HG03342 (cell line): ENCODE data around the gene APBA1.

Experiments used
- ATAC-seq: cut with Tn5 transposase; IDR thresholded peaks from one replicate; pipeline ENCODE4 v1.9.1; 2021; ENCODE audit warnings: mild to moderate bottlenecking, moderate library complexity; ENCODE audit not compliant: unreplicated experiment

The APBA1 gene

DNA sequence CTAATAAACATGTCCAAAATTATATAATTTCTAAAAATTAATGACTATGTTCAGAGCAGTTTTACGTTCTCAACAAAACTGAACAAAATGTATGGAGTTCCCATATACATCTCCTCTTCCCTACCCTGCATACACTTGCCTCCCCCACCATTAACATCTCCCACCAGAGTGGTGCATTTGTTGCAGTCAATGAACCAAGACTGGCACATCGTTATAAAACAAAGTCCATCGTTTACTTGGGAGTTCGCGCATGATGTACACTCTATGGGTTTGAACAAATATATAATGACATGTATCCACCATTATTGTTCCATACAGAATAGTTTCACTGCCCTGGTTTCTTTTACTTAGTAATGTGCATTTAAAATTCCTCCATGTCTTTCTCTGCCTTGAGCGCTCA, 130.1 kb downstream of the APBA1 start:
- ATAC-seq, result no peak

DNA sequence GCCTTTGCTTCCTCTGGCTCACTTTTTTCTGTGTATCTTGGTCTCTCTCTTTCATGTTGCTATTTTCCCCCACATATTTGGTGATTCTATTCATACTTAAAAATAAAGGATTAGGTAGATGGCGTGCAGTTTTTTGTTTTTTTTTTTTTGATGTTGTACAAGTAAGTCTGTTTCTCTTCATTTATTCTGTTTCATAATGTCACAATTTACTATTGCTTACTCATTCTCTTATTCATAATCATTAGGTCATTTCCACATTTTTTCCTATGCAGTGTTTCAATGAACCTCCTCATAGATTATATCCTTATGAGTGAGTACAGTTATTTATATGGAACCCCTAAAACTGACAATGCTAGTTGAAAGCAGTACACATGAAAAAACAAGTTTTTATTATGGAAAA, 136.3 kb downstream of the APBA1 start:
- ATAC-seq, result no peak

DNA sequence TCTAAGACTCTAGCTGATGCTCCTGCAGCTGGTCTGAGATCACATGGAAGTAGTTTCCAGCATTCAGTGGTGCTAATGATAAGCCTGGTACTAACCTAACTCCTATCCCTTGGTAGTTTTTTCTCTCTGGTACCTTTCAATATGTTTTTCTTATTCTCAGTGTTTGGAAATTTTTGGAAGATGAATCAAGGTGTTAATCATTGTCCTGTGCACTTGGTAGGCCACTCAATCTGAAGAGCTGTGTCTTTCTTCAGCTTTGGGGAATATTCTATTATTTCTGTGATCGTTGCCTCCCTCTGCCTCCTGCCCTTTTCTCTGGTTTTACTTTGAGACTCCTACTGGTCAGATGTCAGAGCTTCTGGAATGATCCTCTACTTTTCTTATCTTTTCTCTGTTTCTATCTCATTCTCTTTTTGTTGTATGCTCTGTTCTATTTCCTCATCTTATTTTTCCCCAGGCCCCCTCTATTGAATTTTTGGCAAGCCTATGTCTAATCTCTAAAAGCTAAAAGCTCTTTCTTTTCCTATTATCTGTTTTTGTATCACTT, 136.8 kb downstream of the APBA1 start:
- no peak for ATAC-seq

DNA sequence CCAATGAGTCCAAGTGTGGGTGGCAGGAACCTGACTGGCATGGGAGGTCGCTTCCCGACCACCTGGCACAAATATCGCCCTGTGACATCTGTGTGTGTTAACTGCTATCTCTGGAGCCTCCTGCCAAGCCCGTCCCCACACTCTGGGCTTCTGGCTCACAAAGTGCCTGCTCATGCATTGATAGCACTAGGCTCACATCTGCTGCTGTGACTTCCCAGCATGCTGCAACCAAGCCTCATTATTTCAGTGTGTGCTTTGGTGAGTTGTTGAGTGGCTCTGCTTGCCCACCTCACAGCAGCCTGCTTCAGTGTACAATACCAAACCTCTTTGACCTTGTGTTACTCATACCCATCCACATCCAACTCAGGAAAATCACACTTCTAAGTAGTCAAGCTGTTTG, 139.8 kb downstream of the APBA1 start:
- ATAC-seq, result no peak

DNA sequence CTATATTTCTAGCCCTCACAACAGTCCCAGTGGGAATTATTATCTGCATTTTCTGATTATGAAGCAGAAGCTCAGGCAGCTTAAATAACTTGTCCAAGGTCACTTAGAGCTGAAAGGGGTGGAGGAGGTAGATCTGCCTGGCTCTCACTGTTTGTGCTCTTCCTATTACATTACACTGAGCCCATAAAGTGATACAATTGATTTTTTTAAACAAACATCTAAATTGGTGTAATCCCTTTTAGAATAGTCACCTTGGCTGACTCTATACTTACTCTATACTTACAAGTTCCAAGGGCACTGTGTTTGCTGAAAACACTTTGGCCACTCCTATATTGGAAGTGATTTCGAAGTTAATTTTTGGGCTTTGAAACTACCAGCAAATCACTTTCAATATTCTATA, 144.7 kb downstream of the APBA1 start:
- no peak for ATAC-seq

DNA sequence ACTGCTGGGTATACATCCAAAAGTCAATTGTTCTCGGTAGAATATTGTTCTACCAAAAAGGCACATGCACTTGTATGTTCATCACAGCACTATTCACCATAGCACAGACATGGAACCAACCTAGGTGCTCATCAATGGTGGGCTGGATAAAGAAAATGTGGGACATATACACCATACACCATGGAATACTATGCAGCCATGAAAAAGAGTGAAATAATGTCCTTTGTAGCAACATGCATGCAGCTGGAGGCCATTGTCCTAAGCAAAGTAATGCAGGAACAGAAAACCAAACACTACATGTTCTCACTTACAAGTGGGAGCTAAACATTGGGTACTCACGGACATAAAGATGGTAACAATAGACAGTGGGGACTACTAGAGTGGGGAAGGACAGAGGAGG, 145.5 kb downstream of the APBA1 start:
- no peak for ATAC-seq

DNA sequence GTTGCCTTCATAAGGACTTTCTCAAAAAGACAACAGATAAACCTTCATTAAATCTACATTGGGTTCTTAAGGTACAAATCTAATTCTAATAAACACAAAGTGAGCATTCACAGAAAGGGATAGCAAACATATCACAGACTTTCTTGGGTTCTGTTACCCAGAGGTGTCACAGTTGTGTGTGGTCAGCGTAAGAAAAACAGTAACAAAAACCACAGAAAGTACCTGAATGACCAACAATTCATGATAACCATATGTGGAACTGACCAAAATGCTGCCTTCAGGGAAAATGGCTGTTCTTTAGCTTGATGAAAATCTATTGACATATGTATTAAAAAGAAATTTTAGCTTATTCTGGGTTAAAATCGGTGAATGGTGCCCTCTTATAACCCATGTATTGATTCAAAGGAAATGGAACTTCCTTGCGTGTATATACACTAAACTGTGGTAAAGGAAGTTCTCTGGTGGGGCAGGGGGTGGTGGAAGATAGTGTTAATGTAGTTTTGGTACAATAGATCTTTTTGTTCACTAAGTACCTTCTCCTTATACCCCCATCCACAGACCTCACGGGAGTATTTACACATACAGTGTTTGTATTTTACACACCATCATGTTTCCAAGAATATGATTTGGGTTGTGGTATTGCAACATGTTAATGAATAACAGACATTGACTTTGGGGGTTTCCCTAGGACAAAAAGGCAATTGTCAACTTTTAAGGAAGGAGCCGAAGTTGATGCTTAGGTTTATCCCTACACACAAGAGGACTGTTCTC, 152.5 kb downstream of the APBA1 start:
- peak; percentile 94 for ATAC-seq

DNA sequence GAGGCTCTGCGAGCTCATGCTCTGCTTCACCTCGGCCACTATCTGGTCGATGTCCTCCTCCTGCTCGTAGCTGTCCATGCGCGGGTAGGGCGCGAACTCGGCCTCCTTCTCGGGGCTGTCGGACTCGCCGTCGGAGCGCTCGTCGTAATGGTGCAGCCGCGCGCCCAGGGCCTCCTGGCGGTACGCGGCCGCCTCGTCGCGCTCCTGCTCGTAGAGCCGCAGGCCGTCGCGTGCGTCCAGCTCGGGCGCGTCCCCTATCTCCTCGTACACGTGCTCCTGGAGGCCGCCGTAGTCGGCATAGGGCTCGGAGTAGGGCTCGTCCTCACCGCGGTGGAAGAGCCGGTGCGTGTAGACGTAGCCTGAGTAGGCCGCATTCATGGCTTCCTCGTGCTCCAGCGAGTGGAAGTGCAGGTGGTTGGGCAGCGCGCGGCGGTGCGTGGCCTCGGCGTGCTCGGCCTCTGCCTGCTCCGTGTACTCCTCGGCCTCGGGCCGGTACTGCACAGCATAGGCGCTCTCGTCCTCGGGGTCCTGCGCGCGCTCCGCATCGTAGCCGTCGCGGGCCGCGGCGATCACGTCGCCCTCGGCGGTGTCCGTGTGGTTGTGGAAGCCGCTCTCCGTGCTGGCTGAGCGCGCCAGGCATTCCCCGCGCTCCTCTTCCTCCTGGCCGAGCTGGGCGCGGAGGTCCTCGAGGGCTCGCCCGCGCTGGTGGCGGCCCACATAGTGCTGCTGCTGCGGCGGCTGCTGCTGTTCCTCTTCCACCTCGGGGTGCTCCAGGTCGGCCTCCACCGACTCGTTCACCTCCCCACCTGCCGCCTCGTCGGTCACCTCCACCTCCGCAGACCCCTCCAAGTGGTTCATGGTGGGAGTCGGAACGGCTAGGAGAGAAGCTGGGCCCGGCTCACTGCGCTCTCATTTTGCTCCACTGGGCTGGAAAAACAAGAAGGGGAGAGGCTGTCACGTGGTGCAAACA, 155.5 kb downstream of the APBA1 start:
- no peak for ATAC-seq

DNA sequence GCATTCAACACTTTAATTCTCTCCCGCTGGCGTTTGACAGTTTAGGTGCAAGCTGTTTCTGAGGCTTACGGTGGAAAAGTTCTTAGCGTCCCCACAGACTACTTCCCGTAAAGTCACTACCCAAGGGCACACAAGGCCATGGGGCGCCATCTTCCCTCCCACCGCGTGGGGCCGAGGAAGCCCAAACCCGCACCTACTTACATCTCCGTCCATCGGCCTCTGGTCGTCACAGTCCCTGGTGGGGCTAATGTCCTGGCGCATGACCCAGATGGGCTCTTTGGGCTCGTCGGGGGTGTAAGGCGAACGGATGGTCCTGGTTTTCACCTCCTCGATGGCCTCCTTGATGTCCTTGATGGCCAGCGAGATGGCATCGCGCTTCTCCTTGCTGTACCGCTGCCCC, 156.4 kb downstream of the APBA1 start:
- ATAC-seq, result no peak

DNA sequence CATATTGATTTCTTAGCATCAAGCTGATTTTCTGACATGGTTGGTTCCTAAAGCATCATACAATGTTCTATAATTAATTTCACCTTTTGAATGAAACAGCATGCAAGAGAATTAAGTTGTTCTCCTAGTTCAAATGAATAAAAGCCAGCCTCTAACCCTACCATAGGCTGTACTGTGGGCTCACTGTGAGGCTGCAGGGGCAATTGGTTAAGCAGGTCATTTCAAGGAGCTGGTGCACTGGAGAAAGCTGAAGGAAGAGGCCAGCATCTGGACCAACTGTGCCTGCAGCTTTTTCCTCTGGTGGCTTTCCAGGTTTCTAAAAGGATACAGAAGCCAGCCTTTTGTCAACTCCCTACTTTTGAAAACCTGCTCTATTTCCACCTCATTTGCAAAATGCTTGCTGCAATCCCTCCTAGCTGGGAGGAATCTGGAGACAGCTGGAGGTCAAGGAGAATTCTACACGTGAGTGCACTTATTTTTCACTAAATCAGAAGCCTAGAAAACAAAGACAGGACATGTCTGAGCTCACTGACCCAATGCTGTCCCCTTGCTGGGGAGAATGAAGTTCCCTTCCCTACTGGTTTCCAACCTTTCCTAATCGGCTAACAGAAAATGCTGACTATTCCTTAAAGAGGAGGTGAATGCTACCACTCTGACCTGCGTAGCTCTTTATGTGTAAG, 158.9 kb downstream of the APBA1 start:
- ATAC-seq, result no peak

DNA sequence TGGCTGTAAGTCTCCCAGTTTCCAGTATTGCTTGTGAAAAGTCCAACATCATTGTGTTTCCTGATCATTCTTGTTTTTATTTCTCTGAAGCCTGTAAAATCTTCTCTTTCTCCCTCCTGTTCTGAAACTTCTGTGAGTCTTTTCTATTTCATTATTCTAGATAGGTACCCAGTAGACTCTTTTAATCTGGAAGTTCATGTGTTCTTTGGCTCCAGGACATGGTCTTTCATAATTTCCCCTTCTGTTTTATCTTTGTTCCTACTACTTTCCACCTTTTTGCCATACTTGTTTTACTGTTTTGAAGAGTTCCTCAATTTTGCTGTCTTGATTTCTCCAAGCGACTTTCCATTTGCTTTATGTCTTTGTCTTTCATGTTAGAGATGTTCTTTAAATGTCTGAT, 168.1 kb downstream of the APBA1 start:
- ATAC-seq, result no peak

DNA sequence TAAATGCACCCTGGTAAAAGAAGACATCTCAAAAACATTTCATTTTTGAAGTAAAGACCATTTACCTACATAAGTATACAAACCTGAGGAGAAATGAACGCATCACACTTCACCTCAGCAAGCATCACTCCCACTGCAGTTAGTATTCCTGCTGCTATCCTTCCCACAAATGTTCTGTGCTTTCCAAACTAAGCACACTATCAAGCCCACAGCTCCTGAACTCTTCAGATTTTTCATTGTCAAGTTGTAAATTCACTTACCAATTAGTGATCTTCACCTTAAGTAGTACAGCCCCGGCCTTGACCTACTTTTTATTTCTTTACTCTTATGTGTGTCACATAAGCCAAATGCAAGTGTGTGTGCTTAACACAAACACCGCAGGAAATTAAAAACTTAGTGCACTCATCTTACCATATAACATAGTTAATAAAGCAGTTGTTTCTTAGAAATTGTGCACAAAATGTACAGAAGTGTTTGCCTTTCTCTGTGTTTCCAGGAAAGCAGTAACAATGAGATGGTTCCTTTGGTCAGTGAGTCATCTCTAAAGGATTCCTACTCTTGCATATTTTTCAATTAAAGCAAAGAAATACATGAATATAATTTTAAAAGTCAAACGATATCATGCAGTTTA, 169.4 kb downstream of the APBA1 start:
- no peak for ATAC-seq

DNA sequence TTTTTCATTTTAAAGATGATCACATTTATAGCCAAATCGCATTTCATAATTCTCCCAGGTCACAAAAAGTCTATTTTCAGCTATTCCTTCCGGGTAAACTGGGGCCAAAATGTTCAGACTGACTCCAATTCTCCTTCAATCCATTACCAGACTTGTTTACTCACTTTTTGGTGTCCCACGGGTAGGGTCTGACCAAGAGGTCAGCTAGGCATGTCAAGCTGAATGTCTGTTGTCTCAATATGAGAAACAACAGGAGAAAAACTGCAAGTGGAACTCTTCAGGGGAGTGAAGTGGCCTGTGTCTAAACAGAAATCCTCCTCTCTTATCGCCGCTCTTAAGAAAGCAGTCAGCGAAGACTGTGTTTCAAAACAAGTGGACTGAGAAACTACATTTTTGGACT, 171.3 kb downstream of the APBA1 start:
- ATAC-seq, result no peak

DNA sequence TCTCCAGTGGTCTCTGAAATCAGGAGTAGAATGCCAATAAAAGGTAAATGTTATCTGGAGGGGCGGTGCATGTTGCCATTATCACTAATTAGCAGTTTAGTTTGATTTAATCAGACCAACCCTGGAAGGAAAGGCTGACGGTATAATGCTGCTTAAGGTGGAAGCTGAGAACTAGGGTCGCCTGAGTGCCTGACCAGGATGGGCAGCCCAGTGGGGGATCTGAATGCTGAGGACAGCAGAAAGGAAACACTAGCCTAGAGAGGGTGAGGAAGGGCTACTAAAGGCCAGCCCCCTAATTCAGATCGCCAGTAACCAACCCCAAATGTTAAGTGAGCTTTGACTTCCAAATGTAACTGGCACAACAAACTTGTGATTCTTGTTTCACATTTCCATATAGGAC, 172.2 kb downstream of the APBA1 start:
- no peak for ATAC-seq

DNA sequence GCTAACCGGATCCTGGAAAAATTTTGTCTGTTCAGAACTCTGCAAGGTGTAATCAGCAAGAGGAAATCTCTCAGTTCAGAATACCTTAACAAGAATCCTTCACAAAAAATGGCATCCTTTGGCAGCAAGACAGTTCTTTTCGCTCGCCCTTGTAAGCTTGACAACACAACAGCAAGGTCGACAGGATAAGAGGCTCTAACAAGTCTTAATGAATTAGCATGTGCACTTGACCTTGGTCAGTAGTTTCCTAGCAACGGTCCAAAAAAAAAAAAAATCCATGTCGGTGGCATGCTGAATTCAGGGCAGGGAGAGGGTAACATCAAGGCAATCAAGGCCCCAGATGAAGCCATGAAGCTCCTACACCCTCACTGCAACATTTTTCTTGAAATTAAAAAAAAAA, 172.8 kb downstream of the APBA1 start:
- ATAC-seq, result no peak

DNA sequence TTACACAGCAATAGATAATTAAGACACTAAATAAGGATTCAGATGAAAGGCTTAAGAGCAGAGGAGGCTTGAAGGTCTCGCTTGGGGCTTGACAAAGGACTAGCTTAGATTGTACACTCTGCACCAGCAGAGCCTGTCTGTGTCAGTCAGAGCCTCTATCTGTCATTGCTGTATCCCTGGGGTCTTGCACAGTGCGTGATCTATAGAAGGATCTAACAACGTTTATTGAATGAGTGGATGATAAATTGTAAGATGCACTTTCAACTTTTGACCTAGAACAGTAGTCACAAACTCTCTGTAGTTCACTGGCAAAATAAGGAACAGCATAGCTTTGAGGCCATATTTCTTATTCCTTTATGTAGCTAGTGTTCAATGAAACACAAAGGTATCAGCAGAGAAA, 173.7 kb downstream of the APBA1 start:
- ATAC-seq, result no peak

DNA sequence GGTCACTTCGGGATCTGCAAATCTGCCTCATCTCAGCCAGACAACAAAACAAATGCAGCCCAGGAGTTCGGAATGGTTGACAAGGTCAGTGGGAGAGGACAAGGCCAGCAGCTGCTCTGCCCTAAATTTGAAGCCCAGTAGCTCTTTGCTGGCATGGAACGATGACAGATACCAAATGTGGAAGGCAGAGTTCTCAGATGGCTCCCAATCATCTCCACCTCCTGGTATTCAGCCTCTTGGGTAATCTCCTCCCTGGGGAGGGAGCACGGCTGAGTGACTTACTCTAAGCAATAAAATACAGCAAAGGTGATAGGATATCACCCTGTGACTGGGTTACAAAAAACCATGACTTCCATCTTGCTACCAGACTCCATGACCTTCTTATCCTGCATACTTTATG, 174.4 kb downstream of the APBA1 start:
- no peak for ATAC-seq

DNA sequence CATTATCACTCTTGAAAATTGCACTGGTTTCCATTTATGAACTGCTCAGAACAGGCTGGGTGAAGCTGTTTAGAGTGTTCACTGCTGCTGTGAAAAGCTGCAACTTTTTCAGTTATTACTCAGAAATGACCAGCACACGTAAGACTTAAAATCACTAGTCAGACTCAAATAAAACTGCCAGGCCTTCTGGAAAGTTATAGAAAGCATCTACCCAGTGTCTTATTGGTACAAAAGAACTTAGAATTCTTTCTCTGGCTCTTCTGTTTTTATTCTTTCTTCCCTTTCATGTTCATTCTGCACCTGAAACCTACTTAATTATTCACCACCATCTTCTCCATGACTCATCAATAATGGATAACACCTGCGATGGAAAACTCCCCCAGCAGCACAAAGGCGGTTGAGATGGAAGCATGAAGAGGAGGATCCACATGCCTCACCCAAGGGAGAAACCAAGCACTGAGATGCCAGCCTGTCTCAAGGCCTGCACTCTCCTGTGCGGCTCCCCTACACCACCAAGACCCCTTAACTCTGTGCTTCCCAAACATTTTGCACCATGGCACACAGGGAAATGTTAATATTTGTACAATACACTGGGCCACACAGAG, 175.2 kb downstream of the APBA1 start:
- ATAC-seq, result no peak

DNA sequence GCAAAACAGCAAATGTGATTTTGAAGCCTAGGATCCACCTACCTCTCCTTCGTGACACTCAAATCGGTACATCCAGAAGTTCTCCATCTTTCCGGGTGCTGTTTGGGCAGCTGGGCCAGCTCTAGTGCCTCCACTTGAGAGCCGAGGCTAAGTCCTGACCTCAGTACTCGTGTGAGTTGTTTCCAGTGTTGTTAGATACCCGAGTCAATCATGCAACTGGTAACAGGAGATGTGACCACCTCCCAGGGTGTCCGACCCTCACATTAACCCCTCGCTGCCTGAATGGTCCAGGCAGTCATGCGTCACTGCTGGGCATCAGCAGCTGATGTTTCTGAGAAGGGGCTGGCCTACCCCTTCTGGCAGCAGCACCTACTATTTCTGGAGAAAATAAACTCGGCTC, 176.9 kb downstream of the APBA1 start:
- ATAC-seq, result no peak

DNA sequence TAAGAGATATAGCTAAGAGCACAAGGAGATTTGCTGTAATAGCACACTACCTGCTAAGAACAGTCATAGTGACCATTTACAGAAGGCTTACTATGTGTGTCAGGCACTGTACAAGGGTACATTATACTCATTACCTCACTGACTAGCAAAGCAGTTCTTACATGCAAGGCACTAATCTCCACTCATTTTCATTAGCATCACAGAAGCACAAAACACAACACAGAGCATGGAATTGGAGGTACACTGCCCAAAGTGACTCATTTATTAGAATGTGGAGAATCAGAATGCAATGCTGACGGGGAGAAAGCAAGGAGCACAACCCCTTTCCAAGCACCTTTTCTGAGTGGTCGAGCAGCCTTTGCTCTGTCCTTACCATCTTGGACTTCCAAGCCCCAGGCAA, 177.4 kb downstream of the APBA1 start:
- ATAC-seq, result no peak
